Prostate gland (tissue), 2 donors: Measurements from ENCODE around the gene C1orf21. TPM values are rescaled to one million over a fixed set of nuclear protein-coding genes. Genes with fewer than 3 reads are reported as not detected.

Source experiments
- DNase-seq: peaks from one replicate; pipeline ENCODE4 v3.0.0-alpha.2; 2019; ENCODE audit warnings: low spot score
- H3K27ac ChIP-seq, 2 donors: fragments of 200-600 bp; sonication (generic); 2 replicates each; pipeline ENCODE4 v1.5.1; 2017 to 2019
- H3K27me3 ChIP-seq: fragments of 200-600 bp; sonication (generic); replicated peaks from 2 replicates; pipeline ENCODE4 v1.5.1; 2019; ENCODE audit not compliant: insufficient read depth
- H3K36me3 ChIP-seq, 2 donors: fragments of 200-600 bp; sonication (generic); 1 replicate in 1 of 2; 2 replicates in 1 of 2; pipeline versions ENCODE4 v1.5.1 to v1.8.1; 2017 to 2019
- H3K4me1 ChIP-seq: fragments of 200-600 bp; sonication (generic); replicated peaks from 2 replicates; pipeline ENCODE4 v1.5.1; 2019
- H3K4me3 ChIP-seq, 2 donors: fragments of 200-600 bp; sonication (generic); 2 replicates each; pipeline ENCODE4 v1.5.1; 2017 to 2019
- H3K9me3 ChIP-seq: fragments of 200-600 bp; sonication (generic); 2 replicates; pipeline ENCODE4 v1.5.1; 2017
- CTCF ChIP-seq, 4 experiments: fragments of 200-600 bp in 2 of 4; fragments of 450-650 bp in 2 of 4; sonication (generic) in 2 of 4; IDR thresholded peaks; 1 replicate in 3 of 4; 2 replicates in 1 of 4; pipeline ENCODE4 v1.5.1; 2016 to 2019; ENCODE audit warnings: antibody characterized with exemption in 4 of 4, mild to moderate bottlenecking in 2 of 4, moderate library complexity in 2 of 4
- POLR2A ChIP-seq: fragments of 450-650 bp; IDR thresholded peaks from one replicate; pipeline ENCODE4 v1.6.1; 2016; ENCODE audit warnings: antibody characterized with exemption, mild to moderate bottlenecking
- POLR2AphosphoS5 ChIP-seq: sonication (generic); formaldehyde crosslinking; IDR thresholded peaks from one replicate; pipeline ENCODE4 v1.6.1; 2017; ENCODE audit warnings: antibody characterized with exemption
- WGBS: methylation state at CpG from one replicate; pipeline ENCODE4 v1.1.5; 2018; 5-methylcytosine and 5-hydroxymethylcytosine counted together
- intact Hi-C: fragments of 100-400 bp; cut with DNase I; formaldehyde crosslinking; loops from one replicate; pipeline ENCODE4 v1.14.2; 2022
- total RNA-seq, 2 donors: library from RNA; depleted of rRNA; stranded (reverse); fragments of >200 nt; gene quantifications; one replicate each; pipeline ENCODE4 v1.1.0, GENCODE V29; 2016

C1orf21 gene
- total RNA-seq, 2 donors from 2014 or later = 28.8 to 79.3 TPM

GRCh38 chr1:184463680-184464079 lies 76.9 kb downstream of the C1orf21 start:
- H3K27me3 ChIP-seq = no peaks in the 10 kb centered on the region
- WGBS = 49% methylated on average over 1 of the region's 1 CpG
- intact Hi-C loops = no loop called here
- TF ChIP-seq POLR2AphosphoS5 = no peak
- no peak for TF ChIP-seq POLR2A
- TF ChIP-seq CTCF (IDR thresholded peaks at IDR 0.05) = no peak
- no peaks in the 10 kb centered on the region for H3K36me3 ChIP-seq
- no peak overlapping the region for H3K4me3 ChIP-seq
- H3K27ac ChIP-seq = no peak overlapping the region
- H3K9me3 ChIP-seq = no peaks in the 10 kb centered on the region
- no peaks in the 10 kb centered on the region for H3K4me1 ChIP-seq
- DNase-seq = no peak

- whole genome bisulfite sequencing = 93% methylated on average over 4 of the region's 4 CpGs
- Histone ChIP-seq H3K4me1 (no peaks in the 10 kb centered on the region), H3K27ac (no peak overlapping the region), H3K36me3 (no peaks in the 10 kb centered on the region), H3K27me3 (no peaks in the 10 kb centered on the region), H3K9me3 (no peaks in the 10 kb centered on the region), H3K4me3 (no peak overlapping the region)
- intact Hi-C loops = no loop called here
- no peak for DNase-seq
- no peak for TF ChIP-seq POLR2A
- TF ChIP-seq CTCF (IDR thresholded peaks at IDR 0.05) = no peak
- TF ChIP-seq POLR2AphosphoS5 = no peak
Observed at GRCh38 chr1:184464757-184465156, 77.9 kb downstream of the C1orf21 start.

- intact Hi-C loops = no loop called here
- Histone ChIP-seq H3K4me3 (no peak overlapping the region), H3K9me3 (no peaks in the 10 kb centered on the region), H3K27ac (no peak overlapping the region), H3K27me3 (no peaks in the 10 kb centered on the region), H3K36me3 (no peaks in the 10 kb centered on the region), H3K4me1 (no peaks in the 10 kb centered on the region)
- DNase-seq = no peak
- TF ChIP-seq CTCF (IDR thresholded peaks at IDR 0.05) (peak in 1 of 4 experiments; percentile 29), POLR2A (no peak), POLR2AphosphoS5 (peak; percentile 8)
- 75% methylated on average over 7 of the region's 7 CpGs for whole genome bisulfite sequencing
Observed at GRCh38 chr1:184465489-184466146, 78.8 kb downstream of the C1orf21 start.

- Histone ChIP-seq H3K9me3 (no peaks in the 10 kb centered on the region), H3K4me3 (no peak overlapping the region), H3K4me1 (no peaks in the 10 kb centered on the region), H3K27me3 (no peaks in the 10 kb centered on the region), H3K27ac (no peak overlapping the region), H3K36me3 (no peaks in the 10 kb centered on the region)
- no peak for DNase-seq
- intact Hi-C loops = no loop called here
- TF ChIP-seq POLR2AphosphoS5 = no peak
- TF ChIP-seq POLR2A = no peak
- TF ChIP-seq CTCF (IDR thresholded peaks at IDR 0.05) = no peak
Observed at GRCh38 chr1:184467295-184467694, 80.5 kb downstream of the C1orf21 start.

- Histone ChIP-seq H3K4me1 (no peaks in the 10 kb centered on the region), H3K27me3 (no peaks in the 10 kb centered on the region), H3K36me3 (no peaks in the 10 kb centered on the region), H3K27ac (no peak overlapping the region), H3K4me3 (no peak overlapping the region), H3K9me3 (no peaks in the 10 kb centered on the region)
- no peak for DNase-seq
- TF ChIP-seq POLR2AphosphoS5 (no peak), CTCF (IDR thresholded peaks at IDR 0.05) (no peak), POLR2A (no peak)
- intact Hi-C loops = no loop called here
- WGBS = 93% methylated on average over 1 of the region's 1 CpG
Observed at GRCh38 chr1:184469396-184469795, 82.6 kb downstream of the C1orf21 start.
